Loucy (cell line): ENCODE data around the gene MAD2L1BP.

Source experiments
- CTCF ChIP-seq: fragments of 200-600 bp; sonication (generic); conservative IDR thresholded peaks from 2 replicates; pipeline ENCODE4 v1.5.1; 2014; ENCODE audit warnings: mild to moderate bottlenecking, antibody characterized with exemption, low read length
- EZH2phosphoT487 ChIP-seq: fragments of 200-600 bp; IDR thresholded peaks from 2 replicates; pipeline ENCODE4 v1.6.1; 2018; ENCODE audit warnings: antibody characterized with exemption, mild to moderate bottlenecking, moderate library complexity, borderline replicate concordance

GRCh38 chr6:43645613-43645964 is 9.9 kb downstream of the MAD2L1BP start:
- TF ChIP-seq CTCF, result no peak
- TF ChIP-seq EZH2phosphoT487, result no peak
